ENCODE data around the gene SHROOM3. TPM values are rescaled to one million over a fixed set of nuclear protein-coding genes. Genes with fewer than 3 reads are reported as not detected.

SHROOM3 gene
- total and polyA plus RNA-seq, 2 donors from 2014 or later: 5.5 to 67.3 TPM

GRCh38 chr4:76644831-76645485 lies 209.9 kb downstream of the SHROOM3 start:
- Histone ChIP-seq H3K9ac (ENCODE audit: low read length in 3 of 3) (no peak overlapping the region), H3K27ac (ENCODE audit: low read depth in 2 of 2, low read length in 2 of 2) (no peak overlapping the region), H3K4me3 (ENCODE audit: low read length in 3 of 3) (no peak overlapping the region), H3K36me3 (ENCODE audit: control insufficient read depth in 2 of 3, insufficient read depth in 3 of 3, low read length in 3 of 3) (peaks cover 0 to 7% (median 0%) of the 10 kb centered on the region in 3 donors), H3K27me3 (ENCODE audit: control insufficient read depth, insufficient read depth, low read length) (no peaks in the 10 kb centered on the region), H3K9me3 (ENCODE audit: control insufficient read depth in 2 of 3, insufficient read depth in 1 of 3, low read length in 3 of 3) (no peaks in the 10 kb centered on the region), H3K4me1 (ENCODE audit: control insufficient read depth in 2 of 3, insufficient read depth in 2 of 3, low read depth in 1 of 3, low read length in 3 of 3) (peaks cover 0 to 2% (median 0%) of the 10 kb centered on the region in 3 donors)
- DNase-seq (no peak), FAIRE-seq (no peak)
- intact Hi-C loops (cut with DNase I): no loop called here
- no peak for TF ChIP-seq CTCF (IDR thresholded peaks at IDR 0.05; ENCODE audit: borderline replicate concordance, extremely low read depth, insufficient read depth)

- Histone ChIP-seq H3K9ac (ENCODE audit: low read length in 3 of 3) (no peak overlapping the region), H3K4me3 (ENCODE audit: low read length in 3 of 3) (no peak overlapping the region), H3K27ac (ENCODE audit: low read depth in 2 of 2, low read length in 2 of 2) (no peak overlapping the region), H3K9me3 (ENCODE audit: control insufficient read depth in 2 of 3, insufficient read depth in 1 of 3, low read length in 3 of 3) (no peaks in the 10 kb centered on the region), H3K36me3 (ENCODE audit: control insufficient read depth in 2 of 3, insufficient read depth in 3 of 3, low read length in 3 of 3) (peaks cover 0 to 7% (median 0%) of the 10 kb centered on the region in 3 donors), H3K27me3 (ENCODE audit: control insufficient read depth, insufficient read depth, low read length) (no peaks in the 10 kb centered on the region), H3K4me1 (ENCODE audit: control insufficient read depth in 2 of 3, insufficient read depth in 2 of 3, low read depth in 1 of 3, low read length in 3 of 3) (no peaks in the 10 kb centered on the region)
- no peak for FAIRE-seq
- DNase-seq: no peak
- intact Hi-C loops (cut with DNase I): no loop called here
- TF ChIP-seq CTCF (IDR thresholded peaks at IDR 0.05; ENCODE audit: borderline replicate concordance, extremely low read depth, insufficient read depth): no peak
Measured at GRCh38 chr4:76649086-76649485, 214.1 kb downstream of the SHROOM3 start.

GRCh38 chr4:76651616-76652015 lies 216.6 kb downstream of the SHROOM3 start:
- peaks cover 0 to 6% (median 0%) of the 10 kb centered on the region in 3 donors for H3K36me3 ChIP-seq (ENCODE audit: control insufficient read depth in 2 of 3, insufficient read depth in 3 of 3, low read length in 3 of 3)
- FAIRE-seq: no peak
- H3K27ac ChIP-seq (ENCODE audit: low read depth in 2 of 2, low read length in 2 of 2): no peak overlapping the region
- H3K9ac ChIP-seq (ENCODE audit: low read length in 3 of 3): no peak overlapping the region
- intact Hi-C loops (cut with DNase I): no loop called here
- no peak for DNase-seq
- TF ChIP-seq CTCF (IDR thresholded peaks at IDR 0.05; ENCODE audit: borderline replicate concordance, extremely low read depth, insufficient read depth): no peak
- H3K27me3 ChIP-seq (ENCODE audit: control insufficient read depth, insufficient read depth, low read length): no peaks in the 10 kb centered on the region
- H3K9me3 ChIP-seq (ENCODE audit: control insufficient read depth in 2 of 3, insufficient read depth in 1 of 3, low read length in 3 of 3): no peaks in the 10 kb centered on the region
- H3K4me3 ChIP-seq (ENCODE audit: low read length in 3 of 3): no peak overlapping the region
- no peaks in the 10 kb centered on the region for H3K4me1 ChIP-seq (ENCODE audit: control insufficient read depth in 2 of 3, insufficient read depth in 2 of 3, low read depth in 1 of 3, low read length in 3 of 3)

GRCh38 chr4:76652389-76652788 lies 217.4 kb downstream of the SHROOM3 start:
- Histone ChIP-seq H3K9ac (ENCODE audit: low read length in 3 of 3) (no peak overlapping the region), H3K27ac (ENCODE audit: low read depth in 2 of 2, low read length in 2 of 2) (no peak overlapping the region), H3K9me3 (ENCODE audit: control insufficient read depth in 2 of 3, insufficient read depth in 1 of 3, low read length in 3 of 3) (no peaks in the 10 kb centered on the region), H3K27me3 (ENCODE audit: control insufficient read depth, insufficient read depth, low read length) (no peaks in the 10 kb centered on the region), H3K4me1 (ENCODE audit: control insufficient read depth in 2 of 3, insufficient read depth in 2 of 3, low read depth in 1 of 3, low read length in 3 of 3) (peaks cover 0 to 2% (median 0%) of the 10 kb centered on the region in 3 donors), H3K4me3 (ENCODE audit: low read length in 3 of 3) (no peak overlapping the region), H3K36me3 (ENCODE audit: control insufficient read depth in 2 of 3, insufficient read depth in 3 of 3, low read length in 3 of 3) (no peaks in the 10 kb centered on the region)
- DNase-seq (no peak), FAIRE-seq (no peak)
- no peak for TF ChIP-seq CTCF (IDR thresholded peaks at IDR 0.05; ENCODE audit: borderline replicate concordance, extremely low read depth, insufficient read depth)
- intact Hi-C loops (cut with DNase I): no loop called here

All from kidney (tissue), 14 donors.